OCI-LY7 (cell line): ENCODE results near the gene APBB2. TPM values are rescaled to one million over a fixed set of nuclear protein-coding genes. Genes with fewer than 3 reads are reported as not detected.

Experiments
- BruUV-seq: library from RNA; stranded (reverse); fragments of 400-500 nt; replicated peaks from 2 replicates; lab custom pipeline; 2021; lab: Mats Ljungman, UMichigan
- CTCF ChIA-PET: fragments of 300-600 bp; sonication (Branson Sonifier 250); formaldehyde crosslinking; loops from one replicate; lab custom pipeline; 2022; ENCODE audit warnings: antibody characterized with exemption; ENCODE audit not compliant: unreplicated experiment; lab: Charles Lee
- POLR2A ChIA-PET: fragments of 300-600 bp; sonication (Branson Sonifier 250); formaldehyde crosslinking; loops from one replicate; lab custom pipeline; 2022; ENCODE audit warnings: antibody characterized with exemption; lab: Charles Lee
- DNase-seq: peaks from one replicate; pipeline ENCODE4 v3.0.0-alpha.2; 2015; ENCODE audit warnings: low spot score
- H2AFZ ChIP-seq: fragments of 200-600 bp; sonication (generic), shearing (Covaris generic); 2 replicates; pipeline ENCODE4 v1.6.1; 2014; ENCODE audit warnings: mild to moderate bottlenecking, antibody characterized with exemption, low read length, moderate library complexity
- H3K27ac ChIP-seq: fragments of 200-600 bp; sonication (generic); 2 replicates; pipeline ENCODE4 v1.5.1; 2014; ENCODE audit warnings: mixed run types, low read depth, mild to moderate bottlenecking, moderate library complexity, low read length, inconsistent platforms; ENCODE audit not compliant: poor library complexity, severe bottlenecking
- H3K36me3 ChIP-seq: fragments of 200-600 bp; sonication (generic); 2 replicates; pipeline ENCODE4 v1.6.1; 2014; ENCODE audit warnings: mild to moderate bottlenecking, antibody characterized with exemption, low read length, moderate library complexity, mixed read lengths; ENCODE audit not compliant: insufficient read depth
- H3K4me1 ChIP-seq: fragments of 200-600 bp; sonication (generic); 2 replicates; pipeline ENCODE4 v1.5.1; 2014; ENCODE audit warnings: mild to moderate bottlenecking, low read length; ENCODE audit not compliant: insufficient read depth, poor library complexity, severe bottlenecking
- H3K4me2 ChIP-seq: fragments of 200-600 bp; sonication (generic); 2 replicates; pipeline ENCODE4 v1.6.1; 2014; ENCODE audit warnings: mild to moderate bottlenecking, low read length
- H3K4me3 ChIP-seq: fragments of 200-600 bp; sonication (generic); 2 replicates; pipeline ENCODE4 v1.5.1; 2014; ENCODE audit warnings: mild to moderate bottlenecking, low read depth, low read length; ENCODE audit not compliant: poor library complexity, severe bottlenecking
- H3K79me2 ChIP-seq: fragments of 200-600 bp; sonication (generic); 2 replicates; pipeline ENCODE4 v1.6.1; 2016; ENCODE audit warnings: low read depth, mild to moderate bottlenecking, low read length, moderate library complexity, mixed read lengths; ENCODE audit not compliant: insufficient read depth
- H3K9me2 ChIP-seq: fragments of 200-600 bp; sonication (generic); 2 replicates; pipeline ENCODE4 v1.6.1; 2016; ENCODE audit warnings: mild to moderate bottlenecking, low read length, mixed read lengths; ENCODE audit not compliant: insufficient read depth
- H3K9me3 ChIP-seq: fragments of 200-600 bp; sonication (generic); 2 replicates; pipeline ENCODE4 v1.6.1; 2014; ENCODE audit warnings: mild to moderate bottlenecking, mixed run types, low read length, mixed read lengths
- H4K20me1 ChIP-seq: fragments of 200-600 bp; sonication (generic); 2 replicates; pipeline ENCODE4 v1.6.1; 2014; ENCODE audit warnings: mild to moderate bottlenecking, antibody characterized with exemption, low read length, moderate library complexity, mixed read lengths; ENCODE audit not compliant: insufficient read depth
- EZH2phosphoT487 ChIP-seq: fragments of 200-600 bp; sonication (generic); IDR thresholded peaks from 2 replicates; pipeline ENCODE4 v1.6.1; 2018; ENCODE audit warnings: low read depth, borderline replicate concordance, mild to moderate bottlenecking, mixed run types, antibody characterized with exemption, low read length, moderate library complexity, mixed read lengths
- intact Hi-C: fragments of 100-400 bp; cut with micrococcal nuclease; formaldehyde crosslinking; loops from one replicate; pipeline ENCODE4 v1.10.0; 2022; ENCODE audit not compliant: unreplicated experiment
- total RNA-seq, 2 experiments: library from RNA; depleted of rRNA in 1 of 2; stranded (reverse); fragments of >200 nt in 1 of 2; shearing (Covaris generic) in 1 of 2; gene quantifications; 2 replicates each; pipeline ENCODE4 v1.2.3, GENCODE V29; 2014 to 2022
- TF ChIP-seq, protein P1 (sequence below): fragments of 200-600 bp; sonication (generic); conservative IDR thresholded peaks from 2 replicates; pipeline ENCODE4 v1.5.1; 2014; ENCODE audit warnings: mild to moderate bottlenecking, antibody characterized with exemption, low read length, moderate library complexity, mixed read lengths

Gene APBB2
- total RNA-seq, 2 experiments from 2014 or later = 66.4 to 88.5 TPM

- no peak overlapping the region for H3K27ac ChIP-seq
- TF ChIP-seq, protein P1, sequence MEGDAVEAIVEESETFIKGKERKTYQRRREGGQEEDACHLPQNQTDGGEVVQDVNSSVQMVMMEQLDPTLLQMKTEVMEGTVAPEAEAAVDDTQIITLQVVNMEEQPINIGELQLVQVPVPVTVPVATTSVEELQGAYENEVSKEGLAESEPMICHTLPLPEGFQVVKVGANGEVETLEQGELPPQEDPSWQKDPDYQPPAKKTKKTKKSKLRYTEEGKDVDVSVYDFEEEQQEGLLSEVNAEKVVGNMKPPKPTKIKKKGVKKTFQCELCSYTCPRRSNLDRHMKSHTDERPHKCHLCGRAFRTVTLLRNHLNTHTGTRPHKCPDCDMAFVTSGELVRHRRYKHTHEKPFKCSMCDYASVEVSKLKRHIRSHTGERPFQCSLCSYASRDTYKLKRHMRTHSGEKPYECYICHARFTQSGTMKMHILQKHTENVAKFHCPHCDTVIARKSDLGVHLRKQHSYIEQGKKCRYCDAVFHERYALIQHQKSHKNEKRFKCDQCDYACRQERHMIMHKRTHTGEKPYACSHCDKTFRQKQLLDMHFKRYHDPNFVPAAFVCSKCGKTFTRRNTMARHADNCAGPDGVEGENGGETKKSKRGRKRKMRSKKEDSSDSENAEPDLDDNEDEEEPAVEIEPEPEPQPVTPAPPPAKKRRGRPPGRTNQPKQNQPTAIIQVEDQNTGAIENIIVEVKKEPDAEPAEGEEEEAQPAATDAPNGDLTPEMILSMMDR = no peak
- TF ChIP-seq EZH2phosphoT487 = no peak
- DNase-seq = no peak
- H4K20me1 ChIP-seq = no peaks in the 10 kb centered on the region
- POLR2A ChIA-PET = interaction anchor here (0.7 kb wide), 1 partner anchor 52 kb away, joined by 4 read pairs; no protein-coding TSS in a partner anchor
- H3K4me1 ChIP-seq = no peaks in the 10 kb centered on the region
- intact Hi-C loops = no loop called here
- no peak overlapping the region for H3K4me2 ChIP-seq
- H3K4me3 ChIP-seq = no peak overlapping the region
- no peak overlapping the region for H2AFZ ChIP-seq
- no peaks in the 10 kb centered on the region for H3K79me2 ChIP-seq
- BruUV-seq = no TSS peak
- H3K36me3 ChIP-seq = peaks cover 64% of the 10 kb centered on the region
- no peaks in the 10 kb centered on the region for H3K9me2 ChIP-seq
- CTCF ChIA-PET = interaction anchor here (0.9 kb wide), 1 partner anchor 16 kb away, joined by 4 read pairs; no protein-coding TSS in a partner anchor
- no peaks in the 10 kb centered on the region for H3K9me3 ChIP-seq
These were observed 389.1 kb downstream of the APBB2 start for GRCh38 chr4:40825014-40825838.

DNA sequence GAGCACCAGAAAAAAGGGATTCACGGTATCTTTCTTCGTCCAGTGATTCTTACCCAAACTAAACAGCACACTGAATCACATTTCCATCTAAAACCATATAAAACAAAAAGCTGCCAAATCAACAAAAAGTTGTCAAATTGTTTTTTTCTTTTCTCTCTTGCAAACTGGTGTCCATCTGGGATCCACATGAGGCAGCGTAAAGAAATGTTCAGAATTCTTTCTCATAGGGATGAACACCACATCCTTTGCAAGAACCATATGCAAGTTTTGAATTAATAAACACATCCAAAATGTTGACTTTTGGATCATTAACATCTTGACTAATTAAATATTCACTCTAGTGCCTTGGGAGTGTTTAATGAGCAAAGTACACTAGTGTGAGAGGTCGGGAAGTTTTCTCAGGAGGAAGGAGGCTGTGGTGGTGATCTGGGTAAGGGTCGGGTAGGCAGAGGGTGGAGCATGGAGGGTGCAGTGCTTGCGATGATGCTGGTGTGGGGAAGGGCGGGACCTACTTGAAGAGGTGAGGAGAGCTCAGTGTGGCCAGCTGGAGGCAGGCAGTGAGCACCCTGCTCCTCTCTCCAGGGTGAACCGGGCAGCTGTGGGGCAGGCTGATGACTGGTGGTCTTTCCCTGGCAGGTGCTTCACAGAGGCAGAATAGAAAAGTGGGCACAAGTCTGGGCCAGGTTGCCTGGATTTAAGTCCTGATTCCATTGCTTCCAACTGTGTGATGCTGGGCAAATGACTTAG lies 391.7 kb downstream of the APBB2 start:
- intact Hi-C loops = no loop called here
- H3K4me1 ChIP-seq = no peaks in the 10 kb centered on the region
- CTCF ChIA-PET = no interaction called here
- DNase-seq = no peak
- no peak overlapping the region for H2AFZ ChIP-seq
- no peaks in the 10 kb centered on the region for H3K9me3 ChIP-seq
- no peaks in the 10 kb centered on the region for H3K79me2 ChIP-seq
- H3K4me3 ChIP-seq = no peak overlapping the region
- BruUV-seq = no TSS peak
- TF ChIP-seq, protein P1 = no peak
- no peak for TF ChIP-seq EZH2phosphoT487
- peaks cover 47% of the 10 kb centered on the region for H3K36me3 ChIP-seq
- H4K20me1 ChIP-seq = no peaks in the 10 kb centered on the region
- no peak overlapping the region for H3K27ac ChIP-seq
- no peak overlapping the region for H3K4me2 ChIP-seq
- no peaks in the 10 kb centered on the region for H3K9me2 ChIP-seq
- POLR2A ChIA-PET = no interaction called here
